Activated naive CD4-positive, alpha-beta T cell treated with anti-CD3 and anti-CD28 coated beads for 36 hours (primary cell): ENCODE measurements around the gene CCDC160. TPM values are rescaled to one million over a fixed set of nuclear protein-coding genes. Genes with fewer than 3 reads are reported as not detected.

Experiments
- total RNA-seq, 2 experiments: library from RNA; stranded (reverse); gene quantifications; one replicate each; pipeline ENCODE4 v1.2.3, GENCODE V29; 2021

CCDC160 gene
- total RNA-seq, 2 experiments from 2014 or later, result not detected

Other genes starting within 250 kb of the CCDC160 start
- gene PHF6, start 136.1 kb downstream of the CCDC160 start, total RNA-seq, result 10 to 100 TPM; 49.1 to 51.9 TPM
- 100 to 1,000 TPM; 111 TPM for gene HPRT1, start 223.0 kb downstream of the CCDC160 start, total RNA-seq